Measurements from ENCODE around the gene PPBP.

Gene PPBP, protein sequence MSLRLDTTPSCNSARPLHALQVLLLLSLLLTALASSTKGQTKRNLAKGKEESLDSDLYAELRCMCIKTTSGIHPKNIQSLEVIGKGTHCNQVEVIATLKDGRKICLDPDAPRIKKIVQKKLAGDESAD

DNA sequence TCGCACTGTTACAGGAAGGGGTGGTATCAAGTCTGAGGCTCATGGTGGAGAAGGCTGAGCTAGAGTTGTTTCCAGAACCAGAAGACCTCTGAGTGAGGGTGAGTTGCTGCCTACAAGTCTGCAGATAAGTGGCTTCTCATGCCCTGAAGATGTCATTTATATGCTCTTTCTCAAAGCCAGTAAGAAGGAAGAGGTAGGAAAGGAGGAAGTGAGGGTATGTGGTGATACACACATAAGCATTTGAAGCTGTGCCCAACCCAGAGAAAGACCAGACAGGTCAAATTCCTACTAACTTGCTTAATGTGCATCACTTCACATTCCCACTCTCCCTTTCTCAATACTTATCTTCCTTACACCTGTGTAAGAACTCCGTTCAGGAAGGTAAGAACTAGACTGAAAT is at the start of gene PPBP:
PPBP (minus strand) TSS at position 130 of the 400 bp plus-strand sequence; CDS start at position 43, 87 bp downstream.
- Histone ChIP-seq H3K27ac (ENCODE audit: low read depth, low read length) (no peak within 1 kb of the TSS), H3K9ac (ENCODE audit: low read length) (no peak within 1 kb of the TSS), H3K27me3 (ENCODE audit: low read length) (no peaks in the 10 kb centered on the region), H2AFZ (ENCODE audit: low read depth, low read length, severe bottlenecking) (no peak within 1 kb of the TSS), H3K79me2 (ENCODE audit: insufficient read depth, low read length) (no peaks in the 10 kb centered on the region), H4K20me1 (ENCODE audit: low read depth, low read length) (no peaks in the 10 kb centered on the region), H3K36me3 (ENCODE audit: low read length) (no peaks in the 10 kb centered on the region), H3K9me2 (replicated peaks; ENCODE audit: insufficient read depth, low read length) (no peaks in the 10 kb centered on the region), H3K9me3 (ENCODE audit: insufficient read depth, low read length) (no peaks in the 10 kb centered on the region), H3K4me2 (ENCODE audit: low read depth, low read length, poor library complexity, severe bottlenecking) (no peak within 1 kb of the TSS), H3F3A (ENCODE audit: insufficient read depth) (no peaks in the 10 kb centered on the region), H3K4me3 (ENCODE audit: insufficient read depth, low read length, poor library complexity, severe bottlenecking) (no peak within 1 kb of the TSS)
- no peak for TF ChIP-seq EZH2phosphoT487 (conservative IDR thresholded peaks at IDR 0.05; ENCODE audit: low read length)
- TF ChIP-seq CTCF (IDR thresholded peaks at IDR 0.05; ENCODE audit: insufficient read depth, low read length, poor library complexity, severe bottlenecking) = no peak

- H3K9ac ChIP-seq (ENCODE audit: low read length) = no peak overlapping the region
- no peaks in the 10 kb centered on the region for H3K27me3 ChIP-seq (ENCODE audit: low read length)
- no peaks in the 10 kb centered on the region for H4K20me1 ChIP-seq (ENCODE audit: low read depth, low read length)
- no peaks in the 10 kb centered on the region for H3K79me2 ChIP-seq (ENCODE audit: insufficient read depth, low read length)
- no peak overlapping the region for H3K4me2 ChIP-seq (ENCODE audit: low read depth, low read length, poor library complexity, severe bottlenecking)
- no peak overlapping the region for H2AFZ ChIP-seq (ENCODE audit: low read depth, low read length, severe bottlenecking)
- no peak overlapping the region for H3K4me3 ChIP-seq (ENCODE audit: insufficient read depth, low read length, poor library complexity, severe bottlenecking)
- no peaks in the 10 kb centered on the region for H3K9me2 ChIP-seq (replicated peaks; ENCODE audit: insufficient read depth, low read length)
- TF ChIP-seq EZH2phosphoT487 (conservative IDR thresholded peaks at IDR 0.05; ENCODE audit: low read length) = no peak
- TF ChIP-seq CTCF (IDR thresholded peaks at IDR 0.05; ENCODE audit: insufficient read depth, low read length, poor library complexity, severe bottlenecking) = no peak
- no peaks in the 10 kb centered on the region for H3K36me3 ChIP-seq (ENCODE audit: low read length)
- H3F3A ChIP-seq (ENCODE audit: insufficient read depth) = no peaks in the 10 kb centered on the region
- H3K27ac ChIP-seq (ENCODE audit: low read depth, low read length) = no peak overlapping the region
- no peaks in the 10 kb centered on the region for H3K9me3 ChIP-seq (ENCODE audit: insufficient read depth, low read length)
Observed at GRCh38 chr4:74037076-74037955, 49.3 kb upstream of the PPBP start.

- H3K9ac ChIP-seq (ENCODE audit: low read length) = no peak overlapping the region
- H3K9me3 ChIP-seq (ENCODE audit: insufficient read depth, low read length) = no peaks in the 10 kb centered on the region
- H3K4me2 ChIP-seq (ENCODE audit: low read depth, low read length, poor library complexity, severe bottlenecking) = no peak overlapping the region
- no peak for TF ChIP-seq CTCF (IDR thresholded peaks at IDR 0.05; ENCODE audit: insufficient read depth, low read length, poor library complexity, severe bottlenecking)
- no peak for TF ChIP-seq EZH2phosphoT487 (conservative IDR thresholded peaks at IDR 0.05; ENCODE audit: low read length)
- no peak overlapping the region for H3K4me3 ChIP-seq (ENCODE audit: insufficient read depth, low read length, poor library complexity, severe bottlenecking)
- H3K27me3 ChIP-seq (ENCODE audit: low read length) = no peaks in the 10 kb centered on the region
- no peaks in the 10 kb centered on the region for H3F3A ChIP-seq (ENCODE audit: insufficient read depth)
- H3K27ac ChIP-seq (ENCODE audit: low read depth, low read length) = no peak overlapping the region
- no peaks in the 10 kb centered on the region for H4K20me1 ChIP-seq (ENCODE audit: low read depth, low read length)
- H3K36me3 ChIP-seq (ENCODE audit: low read length) = no peaks in the 10 kb centered on the region
- no peak overlapping the region for H2AFZ ChIP-seq (ENCODE audit: low read depth, low read length, severe bottlenecking)
- H3K9me2 ChIP-seq (replicated peaks; ENCODE audit: insufficient read depth, low read length) = no peaks in the 10 kb centered on the region
- no peaks in the 10 kb centered on the region for H3K79me2 ChIP-seq (ENCODE audit: insufficient read depth, low read length)
Observed at GRCh38 chr4:74033739-74034138, 45.7 kb upstream of the PPBP start.
